Activated T-cell treated with anti-CD3 and anti-CD28 coated beads for 48 hours (primary cell): ENCODE measurements around the gene IGF1.
"Not testable (repeated sequence)": the region's sequence is repeated elsewhere in the genome, so short reads cannot be mapped to it uniquely, and the experiment has no call there.

Source experiments
- DNase-seq: peaks from one replicate; pipeline ENCODE4 v3.0.0-alpha.2; 2020; ENCODE audit warnings: low read depth

Gene IGF1

DNA sequence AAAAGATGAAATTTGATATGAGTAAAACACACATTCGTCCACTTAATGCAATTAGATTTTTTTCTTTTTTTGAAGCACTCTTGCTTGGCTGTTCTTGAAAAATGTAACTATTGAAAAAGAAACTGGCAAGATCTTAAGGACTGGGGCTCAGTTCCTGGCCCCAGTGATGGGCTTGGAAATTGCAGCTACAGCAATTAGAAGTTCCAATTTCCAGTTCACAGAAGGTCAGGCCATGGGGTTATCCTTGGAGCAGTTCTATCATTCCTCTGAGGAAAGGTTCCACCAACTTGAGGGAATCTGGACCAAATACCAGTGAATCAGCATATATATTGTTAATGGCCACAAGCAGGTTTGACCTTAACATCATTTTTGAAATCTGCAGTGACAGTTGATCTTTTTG is 18.9 kb downstream of the IGF1 start:
- DNase-seq: no peak

DNA sequence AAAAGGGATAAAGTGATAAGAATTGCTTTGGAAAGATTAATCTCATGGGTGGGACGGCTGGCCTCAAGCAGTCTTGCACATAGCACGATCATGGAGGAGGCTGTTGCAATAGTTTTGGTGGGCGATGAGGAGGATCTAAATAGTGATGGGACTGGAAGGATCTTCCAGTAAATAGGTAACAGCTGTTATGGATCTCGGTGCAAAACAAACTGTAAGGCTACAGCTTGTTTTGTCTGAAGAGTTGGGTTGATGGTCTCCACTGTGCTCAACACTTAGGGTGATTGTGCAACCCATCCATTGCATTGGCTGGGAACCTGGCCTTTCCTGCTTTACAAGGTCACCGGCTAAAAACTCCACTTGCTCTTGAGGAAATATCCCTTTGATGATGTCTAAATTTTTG is 21.0 kb downstream of the IGF1 start:
- no peak for DNase-seq

DNA sequence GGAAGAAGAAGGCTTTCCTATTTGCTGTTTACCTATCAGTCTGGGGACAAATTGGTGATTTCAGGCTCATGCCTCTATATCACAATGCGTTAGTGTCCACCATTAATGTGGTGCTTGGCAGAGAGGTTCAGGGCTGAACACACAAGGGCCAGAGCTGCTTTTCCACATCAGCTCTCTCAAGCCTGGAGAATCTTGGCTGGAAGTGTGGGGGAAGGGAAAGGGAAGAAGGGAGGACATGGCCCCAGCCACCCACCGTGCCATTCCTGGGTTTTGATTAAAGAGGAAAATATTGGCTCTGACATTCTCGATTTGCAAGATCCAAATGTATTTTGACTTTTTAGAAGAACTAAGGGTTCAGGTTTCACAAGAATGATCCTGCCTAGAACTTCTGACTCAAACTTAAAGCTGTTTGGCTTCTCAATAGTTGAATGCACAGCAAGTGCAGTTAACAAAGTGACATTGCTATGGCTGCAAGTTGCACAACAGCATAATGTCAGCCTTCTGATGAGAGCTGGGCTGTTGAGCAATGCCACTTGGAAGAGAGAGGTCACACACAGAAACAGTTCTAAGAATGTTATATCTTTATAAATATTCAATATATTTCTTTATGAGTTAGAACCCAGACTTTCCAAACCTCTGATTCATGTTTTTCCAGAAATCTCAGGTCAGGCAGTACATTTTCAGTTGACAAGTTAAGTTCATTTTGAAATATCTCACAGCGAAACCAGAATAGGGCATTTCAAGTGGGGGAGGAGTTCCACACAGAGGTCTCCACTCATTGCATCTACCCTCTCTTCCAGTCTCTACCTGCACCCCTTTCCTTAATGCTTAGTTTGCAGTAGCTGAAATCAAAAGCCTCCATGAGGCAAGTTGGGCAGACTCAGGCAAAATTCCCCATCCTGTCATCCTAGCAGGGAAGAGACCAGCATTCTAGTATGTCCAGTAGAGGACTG is 25.3 kb downstream of the IGF1 start:
- DNase-seq: no peak

DNA sequence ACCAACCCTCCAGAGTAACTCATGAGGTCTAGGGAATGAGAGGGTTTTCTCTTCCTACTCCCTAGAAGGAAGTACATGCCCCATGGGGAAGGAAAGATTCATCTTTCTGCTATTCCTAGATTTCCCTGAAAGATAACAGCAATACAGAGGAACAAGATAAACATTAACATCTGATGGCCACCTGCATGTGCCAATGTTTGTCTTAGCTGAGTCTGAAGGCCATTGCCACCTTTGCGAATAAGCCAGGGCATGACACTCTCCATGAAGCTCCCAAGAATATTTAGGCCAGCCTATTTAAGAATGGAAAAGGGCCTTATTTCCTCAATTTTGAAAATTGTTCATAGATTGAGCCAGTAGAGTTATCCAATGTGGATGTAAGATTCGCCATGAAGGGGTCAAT is 26.0 kb downstream of the IGF1 start:
- no peak for DNase-seq

DNA sequence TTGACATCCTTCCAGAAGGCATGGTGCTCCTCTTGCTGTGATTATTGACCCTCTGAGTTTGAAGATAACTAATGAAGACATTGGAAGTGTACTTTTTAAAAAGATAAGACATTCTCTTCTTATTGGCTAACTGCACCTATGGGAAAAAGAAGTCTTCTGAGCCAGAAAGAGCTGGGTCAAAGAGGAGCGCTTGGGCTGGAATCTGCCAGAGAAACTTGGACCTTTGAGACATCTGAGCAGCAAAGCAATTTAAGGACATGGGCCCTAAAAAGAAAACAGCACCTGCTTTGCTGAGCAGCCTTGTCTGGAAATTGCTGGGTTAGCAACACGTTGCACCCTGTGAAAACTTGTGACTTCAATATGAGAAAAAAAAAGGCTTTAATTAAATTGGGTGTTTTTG is 27.8 kb downstream of the IGF1 start:
- no peak for DNase-seq

DNA sequence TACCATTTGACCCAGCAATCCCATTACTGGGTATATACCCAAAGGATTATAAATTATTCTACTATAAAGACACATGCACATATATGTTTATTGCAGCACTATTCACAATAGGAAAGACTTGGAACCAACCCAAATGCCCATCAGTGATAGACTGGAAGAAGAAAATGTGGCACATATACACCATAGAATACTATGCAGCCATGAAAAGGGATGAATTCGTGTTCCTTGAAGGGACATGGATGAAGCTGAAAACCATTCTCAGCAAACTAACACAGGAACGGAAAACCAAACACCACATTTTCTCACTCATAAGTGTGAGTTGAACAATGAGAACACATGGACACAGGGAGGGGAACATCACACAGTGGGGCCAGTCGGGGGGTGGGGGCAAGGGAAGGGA is 31.3 kb downstream of the IGF1 start:
- not testable (repeated sequence) for DNase-seq

DNA sequence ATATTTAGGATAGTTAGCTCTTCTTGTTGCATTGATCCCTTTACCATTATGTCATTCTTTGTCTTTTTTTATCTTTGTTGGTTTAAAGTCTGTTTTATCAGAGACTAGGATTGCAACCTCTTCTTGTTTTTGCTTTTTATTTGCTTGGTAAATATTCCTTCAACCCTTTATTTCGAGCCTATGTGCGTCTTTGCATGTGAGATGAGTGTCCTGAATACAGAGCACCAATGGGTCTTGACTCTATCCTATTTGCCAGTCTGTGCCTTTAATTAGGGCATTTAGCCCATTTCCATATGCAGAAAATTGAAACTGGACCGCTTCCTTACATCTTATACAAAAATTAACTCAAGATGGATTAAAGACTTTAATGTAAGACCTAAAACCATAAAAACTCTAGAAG is 32.9 kb downstream of the IGF1 start:
- DNase-seq: not testable (repeated sequence)

DNA sequence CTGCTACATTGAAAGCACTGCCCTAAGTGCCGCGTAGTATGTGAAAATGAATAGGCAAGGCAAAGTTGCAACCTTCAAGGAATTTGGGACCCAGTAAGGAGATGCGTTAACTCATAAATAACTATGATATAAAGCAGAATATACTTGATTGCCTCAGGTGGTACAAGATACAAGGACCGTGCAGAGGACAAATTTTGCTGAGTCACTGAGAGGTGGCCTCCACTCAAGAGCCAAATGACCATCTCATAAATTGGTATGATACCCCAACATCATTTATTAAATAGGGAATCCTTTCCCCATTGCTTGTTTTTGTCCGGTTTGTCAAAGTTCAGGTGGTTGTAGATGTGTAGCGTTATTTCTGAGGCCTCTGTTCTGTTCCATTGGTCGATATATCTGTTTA is 35.7 kb downstream of the IGF1 start:
- DNase-seq: no peak

DNA sequence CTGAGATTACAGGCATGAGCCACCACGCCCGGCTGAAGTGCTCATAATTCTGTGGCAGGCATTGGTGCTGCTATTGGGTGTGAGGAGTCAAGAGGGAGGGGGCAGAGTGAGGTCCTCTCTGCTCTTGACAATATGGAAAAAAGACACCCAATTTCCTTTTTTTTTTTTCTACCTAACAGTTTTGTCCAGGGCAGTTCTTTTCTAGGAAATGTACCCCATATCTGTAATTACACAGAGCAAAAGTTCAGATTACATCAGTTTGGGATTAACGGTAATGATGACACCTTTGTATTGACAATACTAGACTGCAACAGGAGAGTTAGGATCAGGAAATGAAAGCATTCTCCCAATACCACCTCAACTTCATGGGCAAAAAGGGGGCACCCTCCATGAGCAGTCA is 36.3 kb downstream of the IGF1 start:
- no peak for DNase-seq

DNA sequence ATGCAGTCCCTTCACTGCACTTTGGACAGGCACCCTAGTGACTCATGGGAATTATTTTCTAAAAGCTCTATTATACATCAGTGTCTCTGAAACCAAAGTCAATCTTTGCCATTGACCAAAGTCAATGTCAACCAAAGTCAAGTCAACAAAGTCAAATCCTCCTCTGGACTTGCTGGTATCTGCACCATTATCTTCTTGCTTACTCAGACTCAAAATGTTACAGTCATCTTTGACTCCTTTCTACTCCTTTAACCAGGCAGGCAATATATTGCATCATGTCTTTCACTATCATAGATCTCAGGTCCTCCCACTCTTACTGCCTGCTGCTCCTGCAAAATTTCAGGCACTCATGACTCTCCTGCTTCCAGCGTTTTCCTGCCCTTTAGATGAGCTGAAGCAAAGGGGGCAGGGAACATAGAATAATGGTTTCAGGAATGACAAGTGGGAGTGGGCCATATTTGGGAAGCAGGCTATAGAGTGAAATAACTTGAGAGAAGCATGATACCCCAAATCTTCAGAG is 39.2 kb downstream of the IGF1 start:
- no peak for DNase-seq

DNA sequence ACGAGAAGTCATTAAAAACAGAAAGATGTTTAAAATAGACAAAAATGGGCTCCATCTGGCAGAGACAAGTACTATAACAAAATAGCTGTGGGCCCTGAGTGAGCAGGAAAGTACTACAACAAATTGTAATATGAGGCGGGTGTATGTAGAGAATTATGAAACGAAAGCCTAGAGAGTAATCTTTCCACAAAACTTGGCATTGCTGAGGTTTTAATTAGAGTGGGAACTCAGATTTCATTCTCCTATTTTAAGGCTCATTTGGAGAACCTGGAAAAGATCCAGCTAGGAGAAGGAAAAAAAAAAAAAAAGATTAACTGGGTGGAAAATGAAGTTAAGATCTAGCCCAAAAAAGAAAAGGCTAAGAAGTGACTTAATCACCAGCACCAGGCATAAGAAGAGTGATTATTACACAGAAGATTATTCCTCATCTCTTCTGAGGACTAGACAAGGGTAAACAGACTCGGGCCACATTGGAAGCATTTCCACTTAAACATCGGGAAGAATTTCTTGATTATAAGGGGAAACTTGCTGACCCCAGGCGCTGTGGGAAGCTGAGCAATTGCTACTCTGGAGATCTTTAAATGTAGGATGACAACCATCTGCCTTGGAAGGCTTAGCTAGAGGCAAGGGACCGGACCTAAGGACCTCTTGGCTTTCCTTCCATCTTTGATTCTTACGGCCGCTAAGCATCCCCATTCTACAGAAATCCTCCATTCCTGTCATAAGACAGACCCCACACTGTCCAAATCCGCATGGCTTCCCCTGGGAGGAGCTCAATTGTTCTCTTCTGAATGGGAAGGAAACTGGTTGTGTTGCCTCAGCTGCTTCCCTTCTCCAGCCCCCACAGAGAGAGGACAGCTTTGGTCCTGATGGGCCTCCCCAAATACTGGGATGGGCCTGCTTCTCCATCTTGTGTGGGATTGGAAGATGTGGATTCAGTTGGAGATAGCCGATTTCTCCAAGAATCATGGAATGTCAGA is 40.6 kb downstream of the IGF1 start:
- DNase-seq: no peak

DNA sequence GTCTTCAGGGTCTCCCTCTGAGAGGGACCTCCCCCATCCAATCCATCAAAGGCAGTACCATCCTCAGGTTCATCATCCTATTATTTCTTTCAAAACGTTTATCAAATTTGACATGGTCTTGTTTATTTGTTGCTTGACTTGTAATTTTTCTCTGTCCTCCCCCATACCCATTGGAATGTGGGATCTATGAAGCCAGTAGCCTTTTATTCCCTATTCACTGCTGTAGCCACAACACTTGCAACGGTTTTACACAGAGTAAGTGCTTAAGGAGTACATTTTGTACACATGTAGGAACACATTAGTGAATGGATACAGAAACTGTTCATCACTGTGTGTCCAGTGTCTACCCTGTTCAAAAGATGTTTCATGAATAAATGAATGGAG is 41.5 kb downstream of the IGF1 start:
- DNase-seq: no peak

DNA sequence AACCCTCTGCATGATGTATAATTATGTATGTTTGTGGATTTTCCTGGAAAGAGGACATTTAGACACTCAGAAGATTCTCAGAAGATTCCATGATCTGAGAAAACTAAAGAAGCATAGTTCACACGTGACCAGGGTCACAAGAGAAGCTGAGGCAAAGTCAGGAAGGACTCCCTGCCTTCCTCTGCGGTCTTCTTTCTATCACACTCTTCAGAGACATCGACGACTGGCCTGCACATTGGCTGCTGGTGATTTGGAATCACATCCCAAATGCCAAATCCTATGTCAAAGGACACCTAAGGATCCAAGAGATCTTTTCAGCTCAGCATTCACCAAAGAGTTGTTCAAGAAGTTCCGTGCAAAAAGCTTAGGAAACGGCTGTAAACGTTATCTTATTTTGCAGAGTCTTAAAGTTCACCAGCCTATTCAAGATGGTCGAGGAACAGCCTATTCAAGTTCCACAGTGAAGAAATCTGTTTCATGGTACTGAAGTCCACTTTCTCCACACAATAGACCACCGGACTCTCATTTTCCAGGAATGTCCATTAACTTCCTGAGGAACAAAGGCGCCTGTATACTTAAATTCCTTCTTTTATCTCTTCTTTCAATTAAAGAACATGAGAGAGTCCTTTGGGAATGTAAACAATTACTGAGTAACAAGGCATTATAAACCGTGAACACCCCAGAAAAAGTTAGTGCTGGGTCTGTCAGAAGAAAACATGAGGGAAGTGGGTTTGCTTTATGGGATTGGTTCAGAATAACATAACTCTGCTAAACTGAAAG is 42.1 kb downstream of the IGF1 start:
- no peak for DNase-seq

DNA sequence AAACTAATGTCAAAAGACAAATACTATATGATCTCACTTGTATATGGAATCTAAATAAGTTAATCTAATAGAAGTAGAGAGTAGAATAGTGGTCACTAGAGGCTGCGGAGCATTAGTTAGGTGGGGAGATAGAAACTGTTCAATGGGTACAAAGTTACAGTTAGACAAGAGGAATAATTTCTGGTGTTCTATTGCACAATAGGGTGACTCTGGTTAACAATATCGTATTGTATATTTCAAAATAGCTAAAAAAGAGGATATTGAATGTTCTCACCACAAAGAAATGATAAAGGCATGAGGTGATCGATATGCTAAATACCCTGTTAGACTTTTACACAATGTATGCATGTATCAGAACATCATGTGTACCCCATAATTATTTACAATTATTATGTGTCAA is 42.9 kb downstream of the IGF1 start:
- no peak for DNase-seq

DNA sequence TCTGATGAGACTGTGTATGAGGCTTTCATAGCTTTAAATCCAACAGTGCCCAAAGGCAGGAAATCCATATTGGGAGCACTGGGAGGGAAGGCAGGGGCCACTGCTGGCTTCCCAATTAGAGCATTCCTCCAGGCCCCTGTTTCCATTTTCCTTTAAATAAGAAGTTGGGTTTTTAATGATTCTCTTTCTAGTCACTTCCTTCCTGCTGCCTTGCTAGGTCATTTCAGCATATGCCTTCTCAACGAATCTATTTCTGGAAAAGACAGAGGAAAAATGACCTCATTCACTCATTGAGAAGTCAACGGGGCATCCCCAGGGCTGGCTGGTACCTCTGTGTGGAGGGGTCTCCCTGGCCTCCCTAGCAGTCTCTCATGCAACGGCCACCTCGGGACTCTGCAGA is 43.5 kb downstream of the IGF1 start:
- no peak for DNase-seq

DNA sequence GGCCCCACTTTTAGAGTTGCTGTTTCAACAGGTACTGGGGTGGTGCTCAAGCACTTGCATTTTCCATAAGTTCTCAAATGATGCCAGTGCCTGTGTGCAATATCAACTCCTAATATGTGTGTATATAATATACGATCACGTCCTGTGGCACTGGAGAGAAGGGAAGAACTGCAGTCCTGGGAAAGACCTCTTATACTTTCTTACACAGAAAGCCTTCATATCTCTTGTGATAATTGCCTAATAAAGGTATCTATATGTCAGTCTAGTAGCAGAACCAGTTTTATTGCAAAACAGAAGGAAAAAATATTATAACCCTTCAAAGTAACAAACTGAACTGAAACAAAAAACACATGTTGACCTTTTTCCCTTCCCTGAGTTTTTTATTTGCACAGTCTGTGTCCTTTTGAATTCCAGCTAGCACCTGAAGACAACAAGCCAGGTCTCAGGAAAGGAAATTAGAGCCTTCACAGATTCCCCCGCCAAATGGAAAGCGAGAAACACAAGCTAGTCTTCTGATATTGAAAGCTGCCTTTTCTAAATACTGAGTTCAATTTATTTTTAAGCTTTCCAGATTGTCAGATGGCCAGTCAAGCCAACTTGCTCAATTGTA is 44.4 kb downstream of the IGF1 start:
- no peak for DNase-seq

DNA sequence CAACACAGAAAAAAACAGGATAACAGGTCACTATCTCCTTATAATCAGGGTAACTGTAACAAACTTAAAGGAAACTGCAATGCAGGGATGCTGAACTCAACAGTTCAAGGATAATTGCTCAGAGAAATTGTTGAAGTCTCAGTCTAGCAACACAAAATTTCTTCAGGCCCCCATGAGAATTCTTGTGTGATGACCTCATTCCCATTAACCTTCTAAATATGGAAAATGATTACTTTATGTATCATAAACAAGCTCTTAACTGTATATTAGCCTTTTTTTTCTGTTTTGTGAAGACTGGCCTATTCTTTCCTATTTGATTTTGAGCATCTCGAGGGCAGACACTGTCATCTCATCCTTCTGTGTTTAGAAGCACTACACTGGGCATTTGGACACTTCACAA is 47.1 kb downstream of the IGF1 start:
- no peak for DNase-seq

DNA sequence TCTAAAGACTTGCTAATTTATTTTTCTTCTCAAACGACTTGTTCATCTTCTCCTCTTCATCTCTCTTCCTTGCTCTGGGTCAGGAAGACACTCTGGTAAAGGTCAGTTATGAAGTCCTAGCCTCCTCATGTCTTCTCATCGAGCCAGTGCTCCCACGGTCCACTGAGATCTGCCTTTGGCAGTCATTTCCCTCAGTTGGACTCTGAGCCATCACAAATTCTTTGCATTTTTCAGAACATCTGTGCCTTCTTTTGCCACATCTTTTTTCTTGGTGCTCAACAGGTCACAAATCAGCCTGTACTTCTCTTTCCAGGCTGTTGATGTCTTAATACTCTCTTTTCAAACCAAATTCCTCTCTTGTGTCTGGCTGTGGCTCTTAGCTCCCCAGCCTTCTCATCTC is 49.7 kb downstream of the IGF1 start:
- no peak for DNase-seq

DNA sequence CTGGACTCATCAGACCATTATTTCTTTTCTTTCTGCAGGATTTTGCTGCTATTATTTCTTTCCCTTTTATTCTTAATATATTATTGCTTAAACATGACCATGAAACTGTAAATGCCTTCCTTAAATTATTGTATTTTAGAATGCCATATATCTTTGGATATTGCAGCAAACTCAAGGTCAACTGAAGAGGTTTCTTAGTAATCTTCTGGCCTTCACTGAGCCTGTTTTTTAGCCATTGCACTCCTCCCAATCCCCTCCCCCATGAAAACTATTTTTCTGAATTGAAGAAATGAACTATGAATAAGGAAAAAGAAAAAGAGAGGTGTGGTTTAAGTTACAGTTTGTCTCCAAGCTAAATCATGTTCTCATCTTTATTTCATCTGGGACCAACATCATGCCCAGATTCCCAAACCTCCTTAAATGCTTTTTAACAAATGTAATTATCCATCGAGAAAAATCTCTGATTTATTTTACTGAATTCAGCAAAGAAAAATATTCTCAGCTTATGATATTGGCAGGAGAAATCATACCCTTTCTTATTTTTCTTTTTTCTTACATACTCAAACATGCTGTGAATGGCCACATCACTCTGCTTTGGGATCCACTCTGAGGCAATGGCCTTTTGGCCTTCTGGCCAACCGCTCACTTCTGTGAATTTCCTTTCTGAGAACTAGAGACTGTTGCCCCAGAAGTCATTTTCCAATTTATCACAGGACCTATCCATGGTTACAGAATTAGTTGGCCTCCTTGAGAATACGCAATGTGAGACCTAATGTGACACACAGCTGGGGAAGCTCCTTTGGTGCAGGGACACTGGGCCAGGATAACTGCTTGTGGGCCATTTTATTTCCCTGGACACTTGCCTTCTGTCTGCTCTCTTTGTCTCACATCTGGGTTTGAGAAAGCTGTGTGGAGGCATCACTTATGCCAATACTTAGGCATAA is 50.9 kb downstream of the IGF1 start:
- no peak for DNase-seq

DNA sequence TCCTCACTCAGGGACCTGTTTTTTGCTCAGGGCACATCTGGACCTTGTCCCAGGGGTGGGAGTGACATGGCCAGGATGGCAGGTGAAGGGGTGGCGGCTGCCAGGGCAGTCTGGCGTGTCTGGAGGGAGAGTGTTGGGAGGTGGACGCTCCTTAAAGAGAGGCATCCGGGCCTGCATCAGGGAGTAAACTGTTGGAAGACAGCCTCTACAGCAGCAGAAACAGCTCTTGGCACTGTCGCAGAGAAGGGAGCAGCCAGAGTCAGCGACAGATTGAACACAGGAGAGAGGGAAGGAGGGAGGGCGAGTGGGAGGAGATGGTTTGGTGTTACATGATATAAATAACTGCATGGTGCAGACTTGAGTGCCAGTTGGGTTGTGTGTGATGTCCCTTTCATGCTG is 52.8 kb downstream of the IGF1 start:
- no peak for DNase-seq
